Activated naive CD4-positive, alpha-beta T cell treated with anti-CD3 and anti-CD28 coated beads, Interleukin-2, amount 50 U/mL, for 72 hours (primary cell): ENCODE results near the gene FRMD3. TPM values are rescaled to one million over a fixed set of nuclear protein-coding genes. Genes with fewer than 3 reads are reported as not detected.

Experiments
- ATAC-seq, 2 donors: fragments of 150-1000 bp; cut with Tn5 transposase; 2 replicates each; pipeline ENCODE4 v1.10.0; 2021; ENCODE audit warnings: mild to moderate bottlenecking in 2 of 2, moderate library complexity in 2 of 2
- DNase-seq, 2 donors: peaks; one replicate each; pipeline ENCODE4 v3.0.0; 2021 to 2022; ENCODE audit warnings: low spot score in 2 of 2
- H3K27ac Mint-ChIP-seq, 2 donors: one replicate each; pipeline ENCODE4 v1.8.0; 2022; ENCODE audit warnings: mild to moderate bottlenecking in 2 of 2, mixed read lengths in 2 of 2
- H3K36me3 Mint-ChIP-seq, 2 donors: one replicate each; pipeline ENCODE4 v1.8.0; 2022; ENCODE audit warnings: mixed read lengths in 2 of 2
- H3K9me3 Mint-ChIP-seq, 2 donors: one replicate each; pipeline ENCODE4 v1.8.0; 2022; ENCODE audit warnings: mixed read lengths in 2 of 2
- total RNA-seq, 2 donors: library from RNA; stranded (reverse); gene quantifications; one replicate each; pipeline ENCODE4 v1.2.3, GENCODE V29; 2022

The FRMD3 gene
- total RNA-seq, 2 donors from 2014 or later, result 0.25 to 0.64 TPM

DNA sequence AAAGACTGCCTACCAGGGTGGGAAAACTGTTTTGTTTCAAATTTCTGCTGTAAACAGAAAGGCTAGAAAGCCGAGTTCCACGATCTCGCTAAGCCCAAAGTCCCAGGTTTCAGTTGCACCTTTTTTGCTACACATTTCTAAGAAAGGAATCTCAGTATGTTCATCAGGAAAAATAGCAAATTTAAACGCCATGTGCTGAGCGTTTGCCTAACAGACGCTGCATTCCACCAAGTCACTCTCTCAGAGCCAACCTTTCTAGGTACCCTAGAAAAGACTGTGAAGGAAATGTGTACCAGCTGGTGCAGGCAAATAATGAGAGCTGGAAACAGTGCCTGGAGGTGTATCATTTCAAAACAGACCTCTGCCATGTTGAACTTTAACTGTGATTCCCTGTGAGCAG lies 71.8 kb downstream of the FRMD3 start:
- peaks cover under 1% of the 10 kb centered on the region in 2 donors for H3K9me3 Mint-ChIP-seq
- DNase-seq (no peak), ATAC-seq (no peak)
- H3K27ac Mint-ChIP-seq, result no peak overlapping the region
- H3K36me3 Mint-ChIP-seq, result peaks cover under 1 to 1% of the 10 kb centered on the region in 2 donors

DNA sequence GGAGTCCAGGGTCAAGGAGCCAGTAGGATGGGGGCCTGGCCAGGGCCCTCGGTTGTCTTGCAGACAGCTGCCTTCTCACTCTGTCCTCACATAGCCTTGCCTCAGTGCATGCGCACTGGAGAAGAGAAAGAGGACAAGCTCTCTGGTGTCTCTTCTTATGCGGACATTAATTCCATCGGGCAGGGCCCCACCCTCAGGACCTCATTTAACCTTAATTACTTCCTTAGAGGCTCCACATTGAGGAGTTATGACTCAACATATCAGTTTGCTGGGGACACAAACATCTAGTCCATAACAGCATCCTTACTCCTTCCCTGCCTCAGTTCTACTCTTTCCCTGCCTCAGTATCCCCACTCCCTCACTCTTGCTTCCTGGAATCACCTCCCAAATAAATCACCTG lies 78.4 kb downstream of the FRMD3 start:
- ATAC-seq (no peak), DNase-seq (no peak)
- Mint-ChIP-seq H3K9me3 (peaks cover 3 to 8% of the 10 kb centered on the region in 2 donors), H3K36me3 (peaks cover 7 to 8% of the 10 kb centered on the region in 2 donors), H3K27ac (no peak overlapping the region)

DNA sequence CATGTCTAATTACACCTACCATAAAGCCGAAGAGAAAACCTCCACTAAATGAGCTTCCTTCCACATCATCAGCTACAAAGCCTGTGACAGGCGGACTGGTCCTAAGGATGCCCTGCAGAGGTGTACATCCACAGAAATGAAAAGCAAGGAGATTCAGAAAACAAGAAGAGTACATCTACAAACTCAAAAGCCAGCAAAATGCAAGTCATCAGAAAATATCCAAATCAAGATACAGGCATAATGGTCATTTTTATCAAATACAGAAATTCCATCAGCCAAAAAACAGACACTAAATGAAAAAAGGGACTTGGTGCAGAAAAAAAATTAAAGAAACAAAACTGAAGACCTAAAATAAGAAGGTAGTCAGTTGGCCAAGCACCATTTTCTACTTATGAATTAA lies 79.7 kb downstream of the FRMD3 start:
- Mint-ChIP-seq H3K9me3 (peaks cover 3 to 8% of the 10 kb centered on the region in 2 donors), H3K36me3 (peaks cover 7 to 8% of the 10 kb centered on the region in 2 donors), H3K27ac (no peak overlapping the region)
- DNase-seq (no peak), ATAC-seq (no peak)

DNA sequence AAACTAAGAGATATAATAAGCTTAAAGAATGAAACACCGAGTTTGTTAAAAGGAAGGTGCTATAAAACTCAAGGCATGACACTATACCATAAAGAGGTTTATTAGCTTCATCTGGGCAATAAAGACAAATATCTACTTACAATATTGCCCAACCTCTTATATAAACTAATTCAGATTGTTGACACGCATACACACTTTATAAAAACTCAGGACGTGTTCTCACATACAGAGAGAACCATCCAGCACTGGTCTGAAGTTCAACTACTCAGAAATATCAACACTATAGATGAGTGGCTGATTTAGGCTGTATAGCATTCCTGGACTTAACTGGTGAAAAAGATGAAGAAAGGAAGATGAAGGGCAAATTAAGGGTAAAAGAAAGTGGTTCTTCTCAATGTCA lies 81.2 kb downstream of the FRMD3 start:
- DNase-seq (no peak), ATAC-seq (no peak)
- H3K27ac Mint-ChIP-seq, result no peak overlapping the region
- H3K36me3 Mint-ChIP-seq, result peaks cover 7 to 8% of the 10 kb centered on the region in 2 donors
- peaks cover 3 to 8% of the 10 kb centered on the region in 2 donors for H3K9me3 Mint-ChIP-seq

DNA sequence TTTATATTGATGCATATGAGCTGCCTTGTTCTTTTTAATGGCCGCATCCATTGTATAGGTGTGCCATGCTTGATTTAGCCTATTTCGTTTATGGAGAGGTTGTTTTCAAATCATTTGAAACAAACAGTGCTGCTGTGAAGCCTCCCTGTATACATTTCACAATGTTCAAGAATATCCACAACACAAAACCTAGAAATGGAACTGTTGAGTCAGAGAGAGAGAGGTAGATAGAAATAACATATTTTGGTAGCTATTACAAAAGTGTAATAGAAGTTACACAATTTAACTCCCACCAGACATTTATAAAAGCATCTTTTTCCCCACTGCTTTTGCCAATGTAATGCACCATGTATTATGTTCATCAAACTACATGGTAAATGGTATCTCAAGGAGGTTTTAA lies 82.0 kb downstream of the FRMD3 start:
- Mint-ChIP-seq H3K27ac (no peak overlapping the region), H3K36me3 (peaks cover 5% of the 10 kb centered on the region in 2 donors), H3K9me3 (peaks cover under 1 to 6% of the 10 kb centered on the region in 2 donors)
- no peak for ATAC-seq
- no peak for DNase-seq

DNA sequence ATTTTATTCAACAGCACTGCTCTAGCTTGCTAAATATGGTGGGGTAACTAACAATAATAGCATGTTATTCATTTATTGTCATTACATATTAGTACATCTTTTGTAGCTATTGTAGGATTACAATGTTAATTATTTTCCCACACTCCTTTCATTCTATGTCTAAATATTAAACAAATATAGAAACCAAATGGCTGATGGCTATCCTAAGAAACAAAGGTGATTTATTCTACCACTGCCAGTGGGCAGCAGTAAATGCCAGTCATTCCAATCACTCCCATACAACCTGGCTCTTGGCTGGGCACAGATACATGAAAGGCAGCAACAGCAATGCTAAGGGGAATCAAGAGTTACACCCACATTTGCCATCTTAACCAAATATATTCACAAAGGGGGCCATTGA lies 84.1 kb downstream of the FRMD3 start:
- Mint-ChIP-seq H3K9me3 (no peaks in the 10 kb centered on the region), H3K27ac (no peak overlapping the region), H3K36me3 (no peaks in the 10 kb centered on the region)
- no peak for DNase-seq
- no peak for ATAC-seq

DNA sequence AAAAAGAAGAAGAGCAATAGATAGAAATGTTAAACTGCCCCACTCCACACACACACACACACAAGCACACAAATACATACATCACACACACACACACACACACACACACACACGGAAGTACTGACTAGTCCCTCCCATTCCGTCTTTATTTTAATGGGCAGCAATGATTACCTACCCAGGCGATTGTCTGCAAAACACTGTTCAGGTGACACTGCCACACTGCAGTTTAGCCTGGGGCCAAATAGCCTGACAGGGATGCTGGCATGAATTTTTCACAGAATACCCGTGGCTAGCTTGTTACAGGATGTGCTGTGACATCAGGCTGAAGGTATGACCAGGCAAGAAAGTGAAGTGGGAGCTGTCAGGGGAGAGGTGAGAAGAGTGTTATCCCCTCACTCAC lies 86.9 kb downstream of the FRMD3 start:
- H3K36me3 Mint-ChIP-seq, result no peaks in the 10 kb centered on the region
- no peak for DNase-seq
- no peak for ATAC-seq
- H3K27ac Mint-ChIP-seq, result no peak overlapping the region
- no peaks in the 10 kb centered on the region for H3K9me3 Mint-ChIP-seq

DNA sequence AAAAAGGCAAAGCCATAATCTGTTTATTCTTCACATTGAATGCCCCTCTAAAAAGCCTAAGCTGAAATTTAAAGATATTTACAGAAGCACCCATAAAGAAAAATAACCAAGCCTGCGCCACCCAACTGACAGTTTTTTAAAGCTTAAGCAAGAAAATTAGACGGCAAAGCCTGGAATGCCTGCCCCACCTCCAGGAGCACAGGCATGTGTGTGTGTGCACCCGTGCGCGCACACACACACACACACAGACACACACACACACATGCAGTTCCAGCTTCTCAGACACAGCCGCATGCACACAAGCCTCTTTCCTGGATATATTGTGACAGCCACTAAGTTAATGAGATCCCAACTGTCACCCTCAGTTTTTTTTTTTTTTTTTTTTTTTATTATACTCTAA lies 88.2 kb downstream of the FRMD3 start:
- no peak overlapping the region for H3K27ac Mint-ChIP-seq
- no peaks in the 10 kb centered on the region for H3K36me3 Mint-ChIP-seq
- DNase-seq (no peak), ATAC-seq (no peak)
- H3K9me3 Mint-ChIP-seq, result no peaks in the 10 kb centered on the region

DNA sequence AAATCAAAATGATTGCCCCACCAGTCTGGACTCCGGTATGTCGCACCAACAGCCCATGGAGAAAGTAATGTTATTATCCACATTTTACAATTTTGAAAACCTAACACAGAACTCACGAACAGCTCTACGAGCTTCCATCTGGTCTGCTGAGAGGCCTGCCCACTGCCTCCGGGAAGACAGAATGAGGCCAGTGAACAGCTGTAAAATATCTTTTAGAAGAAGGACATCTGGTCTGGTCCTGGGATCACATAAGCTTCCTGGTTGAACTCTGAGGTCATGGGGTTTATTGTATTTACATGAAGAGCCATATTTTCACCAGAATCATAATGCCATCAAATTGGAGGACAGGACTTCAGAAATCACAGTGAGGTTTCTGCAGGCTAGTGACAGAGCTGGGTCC lies 89.0 kb downstream of the FRMD3 start:
- ATAC-seq (no peak), DNase-seq (no peak)
- Mint-ChIP-seq H3K27ac (no peak overlapping the region), H3K36me3 (no peaks in the 10 kb centered on the region), H3K9me3 (no peaks in the 10 kb centered on the region)

DNA sequence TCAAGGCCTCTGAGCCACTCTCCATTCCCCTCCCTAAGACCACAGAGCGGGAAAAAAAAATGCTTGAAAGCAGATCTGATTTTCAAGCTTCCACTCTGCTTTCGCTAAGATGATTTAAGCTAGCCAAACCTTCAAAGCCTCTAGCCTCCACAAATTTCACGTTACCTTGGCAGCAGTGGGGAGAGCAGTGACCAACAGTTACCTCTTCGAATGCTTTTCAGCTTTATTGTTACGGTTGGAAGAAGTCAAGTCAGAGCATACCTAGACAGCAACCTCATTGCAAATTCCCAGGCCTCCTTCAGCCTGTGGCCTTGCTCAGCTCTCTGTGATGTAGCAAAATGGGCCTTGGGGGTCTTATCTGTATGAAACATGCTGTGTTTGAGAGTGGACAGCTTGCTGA lies 89.6 kb downstream of the FRMD3 start:
- Mint-ChIP-seq H3K9me3 (no peaks in the 10 kb centered on the region), H3K36me3 (no peaks in the 10 kb centered on the region), H3K27ac (no peak overlapping the region)
- DNase-seq (no peak), ATAC-seq (no peak)

DNA sequence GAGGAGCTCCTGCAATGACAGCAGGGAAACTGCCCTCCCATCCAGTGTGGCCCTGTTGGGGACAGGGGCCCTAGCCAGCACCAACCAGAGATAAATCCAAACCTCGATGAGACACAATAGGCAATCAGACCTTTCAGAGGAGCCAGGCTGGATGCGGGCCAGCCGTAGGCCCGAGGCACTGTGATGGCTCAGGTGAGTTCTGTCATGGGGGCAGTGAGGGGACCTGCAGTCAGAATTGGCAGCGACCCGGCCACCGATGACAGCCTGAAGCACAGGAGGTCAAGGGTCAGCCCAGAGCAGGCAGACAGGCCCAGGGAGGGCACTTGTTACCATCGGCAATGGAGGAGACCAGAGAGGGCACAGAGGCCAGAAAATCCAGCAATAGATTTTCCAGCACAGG lies 90.8 kb downstream of the FRMD3 start:
- Mint-ChIP-seq H3K27ac (no peak overlapping the region), H3K36me3 (no peaks in the 10 kb centered on the region), H3K9me3 (no peaks in the 10 kb centered on the region)
- ATAC-seq, result no peak
- DNase-seq, result no peak

DNA sequence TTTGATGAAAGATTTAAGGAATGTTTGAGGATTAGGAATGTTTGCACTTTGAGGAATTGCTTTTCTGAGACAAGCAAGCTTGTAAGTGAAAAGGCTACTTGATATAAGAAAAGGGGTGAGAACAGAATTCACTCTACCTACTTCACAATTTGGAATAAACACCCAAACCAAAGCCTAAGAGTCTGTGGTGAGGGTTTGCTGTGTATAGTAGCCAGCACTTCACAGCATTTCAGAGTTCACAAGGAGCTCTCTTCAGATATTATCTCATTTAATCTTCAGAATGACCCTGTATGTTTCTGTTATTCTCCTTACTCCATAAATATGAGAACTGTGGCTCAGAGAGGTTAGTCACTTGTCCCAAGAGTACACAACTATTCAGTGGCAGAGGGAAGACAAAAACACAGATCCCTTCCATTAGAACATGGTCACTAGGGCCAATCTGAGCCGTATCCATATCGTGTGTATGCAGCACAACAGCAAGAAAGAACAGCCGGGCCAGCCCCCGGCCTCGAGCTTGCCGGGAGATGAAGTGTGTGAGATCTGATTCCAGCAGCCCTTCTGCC lies 92.4 kb downstream of the FRMD3 start:
- no peaks in the 10 kb centered on the region for H3K9me3 Mint-ChIP-seq
- H3K27ac Mint-ChIP-seq, result no peak overlapping the region
- H3K36me3 Mint-ChIP-seq, result no peaks in the 10 kb centered on the region
- ATAC-seq (no peak), DNase-seq (no peak)

DNA sequence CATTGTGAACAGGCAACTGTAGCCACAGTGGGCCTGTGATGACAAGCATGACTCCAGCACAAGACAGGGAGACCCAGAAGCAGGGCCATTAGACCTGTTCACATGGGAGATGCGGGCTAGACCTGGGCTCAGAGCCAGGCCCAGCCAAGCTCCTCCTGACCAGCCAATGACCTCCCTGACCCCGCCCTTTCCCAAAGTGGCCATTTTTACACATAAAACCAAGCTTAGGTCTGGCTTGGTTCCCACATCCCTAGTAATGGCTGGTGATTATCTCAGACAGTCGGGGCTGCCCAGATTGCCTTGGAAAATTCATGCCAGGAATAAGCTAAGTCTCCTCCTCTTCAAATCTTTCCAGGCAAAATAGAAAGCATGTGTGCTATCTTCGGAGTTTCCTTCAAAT lies 94.1 kb downstream of the FRMD3 start:
- no peak for DNase-seq
- Mint-ChIP-seq H3K36me3 (no peaks in the 10 kb centered on the region), H3K9me3 (no peaks in the 10 kb centered on the region), H3K27ac (no peak overlapping the region)
- ATAC-seq, result no peak

DNA sequence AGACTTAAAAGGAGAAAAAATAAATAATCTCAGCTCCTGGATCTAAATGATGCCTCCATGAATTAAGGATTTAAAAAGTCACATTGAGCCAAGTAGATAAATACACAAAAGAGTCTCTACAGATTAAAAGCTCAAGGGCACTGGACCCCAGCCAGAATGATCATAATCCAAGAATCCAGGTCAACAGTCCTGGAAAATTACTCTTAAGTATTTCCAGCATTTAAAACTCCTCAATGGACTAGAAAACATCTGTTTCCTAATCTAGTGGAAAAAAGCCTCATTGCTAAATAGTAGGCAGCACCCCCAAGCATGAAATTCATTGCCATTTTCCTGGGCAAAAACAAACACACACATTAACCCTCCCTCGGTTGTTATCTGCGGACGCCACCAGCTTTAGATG lies 96.8 kb downstream of the FRMD3 start:
- ATAC-seq (no peak), DNase-seq (no peak)
- Mint-ChIP-seq H3K9me3 (no peaks in the 10 kb centered on the region), H3K27ac (no peak overlapping the region), H3K36me3 (no peaks in the 10 kb centered on the region)

DNA sequence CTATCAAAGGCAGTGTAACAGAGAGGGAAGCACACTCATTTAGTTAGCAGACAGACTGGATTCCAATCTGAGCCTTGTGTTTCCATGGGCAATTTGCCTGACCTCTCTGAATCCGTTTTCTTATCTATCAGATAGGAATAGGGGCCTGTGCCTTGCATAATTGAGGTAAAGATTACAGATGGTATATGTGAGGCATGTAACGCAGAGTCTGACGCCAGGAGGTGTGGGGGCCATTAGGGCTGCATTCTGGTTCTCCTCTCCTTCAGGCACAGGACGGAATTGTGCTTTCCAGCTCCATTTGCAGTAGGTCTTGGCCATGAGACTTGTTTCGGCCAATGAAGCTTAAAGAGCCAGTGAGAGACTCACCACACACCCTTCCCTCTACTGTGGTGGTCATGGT lies 97.6 kb downstream of the FRMD3 start:
- Mint-ChIP-seq H3K9me3 (no peaks in the 10 kb centered on the region), H3K27ac (no peak overlapping the region), H3K36me3 (no peaks in the 10 kb centered on the region)
- DNase-seq (no peak), ATAC-seq (no peak)

DNA sequence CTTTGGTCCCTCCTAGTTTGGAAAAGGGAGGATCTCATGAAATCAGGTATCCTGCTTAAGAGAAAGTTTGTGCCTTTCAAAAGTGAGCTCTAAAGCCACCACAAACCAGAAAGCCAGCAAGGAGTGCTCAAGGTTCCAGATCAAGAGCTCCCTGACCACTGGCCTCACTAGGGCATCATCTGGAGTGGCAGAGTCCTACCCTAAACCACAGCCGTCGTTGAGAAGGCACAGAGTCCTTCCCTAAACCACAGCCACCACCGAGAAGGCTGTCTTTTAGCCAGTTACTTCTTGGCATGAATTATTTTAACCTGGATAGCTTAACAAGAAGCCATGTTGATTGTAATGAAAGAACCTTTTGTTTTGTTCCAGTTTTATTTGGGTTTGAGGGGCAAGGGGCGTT lies 102.9 kb downstream of the FRMD3 start:
- no peaks in the 10 kb centered on the region for H3K9me3 Mint-ChIP-seq
- ATAC-seq, result no peak

DNA sequence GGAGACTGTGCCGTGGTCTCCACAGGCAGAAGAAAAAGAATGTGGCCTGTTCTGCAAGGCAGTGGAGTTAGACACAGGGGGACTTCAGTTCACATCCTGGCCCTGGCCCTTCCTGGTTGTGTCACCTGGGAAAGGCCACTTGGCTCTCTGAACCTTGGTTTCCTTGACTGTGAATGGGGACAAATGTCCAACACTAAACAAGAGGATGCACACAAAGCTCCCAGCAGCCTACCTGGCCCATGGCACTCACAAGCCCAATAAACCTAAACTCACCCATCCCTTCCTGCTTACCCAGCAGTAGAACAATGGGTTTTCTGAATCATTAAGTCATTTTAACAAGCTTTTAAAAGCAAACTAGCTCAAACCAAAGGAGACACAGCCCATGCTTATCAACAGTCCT lies 103.9 kb downstream of the FRMD3 start:
- no peak for DNase-seq
- ATAC-seq, result no peak
- Mint-ChIP-seq H3K27ac (no peak overlapping the region), H3K9me3 (no peaks in the 10 kb centered on the region), H3K36me3 (no peaks in the 10 kb centered on the region)

More for the DNA sequence above, 102.9 kb downstream of the FRMD3 start:
- no peaks in the 10 kb centered on the region for H3K36me3 Mint-ChIP-seq
- DNase-seq, result no peak
- H3K27ac Mint-ChIP-seq, result no peak overlapping the region

DNA sequence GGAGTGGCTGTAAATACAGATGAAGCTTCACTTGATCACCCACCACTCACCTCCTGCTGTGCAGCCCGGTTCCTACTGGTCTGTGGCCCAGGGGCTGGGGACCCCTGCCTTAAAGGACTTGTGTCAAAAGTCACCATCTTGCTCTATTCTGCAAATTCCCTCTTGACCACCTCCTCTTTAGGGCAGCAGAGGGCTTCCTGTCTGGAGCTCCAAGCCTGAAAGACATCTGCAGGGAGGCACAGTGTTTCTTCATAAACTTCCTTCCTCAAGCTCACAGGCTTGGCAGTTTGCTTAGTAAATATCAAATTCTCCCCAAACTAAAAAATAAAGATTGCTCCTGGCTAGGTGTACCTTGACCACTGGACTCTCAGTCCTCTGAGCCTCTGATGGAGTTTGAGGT lies 104.4 kb downstream of the FRMD3 start:
- Mint-ChIP-seq H3K27ac (no peak overlapping the region), H3K36me3 (no peaks in the 10 kb centered on the region), H3K9me3 (no peaks in the 10 kb centered on the region)
- no peak for DNase-seq
- ATAC-seq, result no peak
